ENCODE data around the gene RIPOR2.
"Not testable (repeated sequence)": the region's sequence is repeated elsewhere in the genome, so short reads cannot be mapped to it uniquely, and the experiment has no call there.

Gene RIPOR2

DNA sequence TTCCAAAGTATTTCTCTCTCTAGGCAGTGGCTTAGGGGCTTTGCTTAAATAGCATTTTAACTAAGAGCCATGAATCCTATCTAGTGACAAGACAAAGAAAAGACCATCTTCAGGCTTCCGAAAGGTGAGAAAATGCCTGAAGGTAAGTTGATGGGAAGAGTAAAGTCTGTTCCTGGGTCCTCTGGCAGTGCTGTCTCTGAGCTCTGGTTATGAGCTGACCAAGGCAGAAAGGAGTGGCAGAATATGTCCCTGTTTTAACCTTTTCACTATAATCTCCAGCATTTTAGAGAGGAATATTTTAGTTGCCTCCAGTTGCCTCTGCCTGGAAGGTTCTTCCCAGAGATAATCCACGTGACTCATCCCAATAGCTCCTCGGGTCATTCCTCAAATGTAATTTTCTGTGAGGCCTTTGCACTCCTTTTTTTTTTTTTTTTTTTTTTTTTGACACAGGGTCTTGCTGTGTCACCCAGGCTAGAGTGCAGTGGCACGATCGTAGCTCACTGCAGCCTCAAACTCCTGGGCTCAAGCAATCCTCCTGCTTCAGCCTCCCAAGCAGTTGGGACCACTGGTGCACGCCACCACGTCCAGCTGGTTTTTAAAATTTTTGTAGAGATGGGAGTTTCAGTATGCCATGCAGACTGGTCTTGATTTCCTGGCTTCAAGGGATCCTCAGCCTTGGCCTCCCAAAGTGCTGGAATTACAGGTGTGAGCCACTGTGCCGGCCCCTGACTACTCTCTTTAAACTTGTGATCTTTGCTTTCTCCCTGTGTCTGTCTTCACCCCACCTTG lies 133.3 kb downstream of the RIPOR2 start:
- no peak for DNase-seq (ENCODE audit: low spot score)

DNA sequence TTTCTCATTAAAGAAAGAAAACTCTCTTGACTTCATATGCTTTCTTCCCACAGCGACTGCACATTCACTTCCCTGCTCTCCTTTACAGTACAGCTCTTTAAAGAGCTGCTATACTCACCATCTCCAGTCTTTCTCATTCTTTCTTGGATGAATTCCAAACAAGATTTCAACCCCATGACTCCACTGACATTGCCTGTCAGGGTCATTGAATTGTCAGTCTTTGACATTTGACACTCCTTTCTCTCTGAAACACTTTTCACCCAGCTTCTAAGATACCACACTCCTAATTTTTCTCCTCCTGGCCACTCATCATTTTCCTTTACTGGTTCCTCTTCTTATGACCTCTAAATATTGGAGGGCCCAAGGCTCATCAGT lies 136.2 kb downstream of the RIPOR2 start:
- DNase-seq (ENCODE audit: low spot score) = no peak

DNA sequence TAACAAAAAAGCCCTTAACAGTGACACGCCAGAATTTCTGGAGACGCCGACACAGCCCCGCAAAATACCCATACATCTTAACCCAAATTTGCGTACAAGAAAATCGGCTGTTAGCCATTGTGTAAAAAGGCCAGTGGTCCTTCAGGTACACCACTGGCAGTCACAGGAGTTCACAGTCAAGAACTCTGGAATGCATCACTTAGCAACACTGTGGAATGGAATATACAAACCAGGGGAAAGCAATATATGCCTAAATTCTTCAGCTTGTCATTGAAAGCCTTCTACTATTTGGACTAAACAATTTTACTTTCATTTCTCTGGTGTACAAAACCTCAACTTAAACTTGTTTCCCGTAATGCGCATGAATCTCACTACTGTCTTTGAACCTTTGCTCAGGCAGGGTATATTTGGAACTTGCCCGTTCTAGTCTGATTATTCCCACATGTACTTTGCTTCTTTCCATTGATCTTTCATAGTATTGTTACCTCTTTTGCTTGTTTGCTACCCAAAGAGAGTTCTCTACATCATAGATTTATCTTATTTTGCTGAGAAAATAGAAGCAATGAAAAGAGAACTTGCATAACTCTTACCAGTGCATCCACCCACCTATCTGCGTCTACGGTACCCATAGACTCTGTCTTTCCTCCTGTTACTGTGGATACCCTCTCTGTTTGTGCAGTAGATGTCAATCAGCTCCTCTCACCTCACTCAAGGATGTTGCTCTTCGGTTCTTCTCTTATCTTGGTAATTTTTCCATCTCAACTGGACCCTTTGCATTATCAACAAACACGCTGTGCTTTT lies 136.8 kb downstream of the RIPOR2 start, which contains the start of gene ARMH2:
ARMH2 (minus strand) TSS at position 178 of the 801 bp plus-strand sequence; CDS start at position 118, 60 bp downstream.
- no peak for DNase-seq (ENCODE audit: low spot score)

DNA sequence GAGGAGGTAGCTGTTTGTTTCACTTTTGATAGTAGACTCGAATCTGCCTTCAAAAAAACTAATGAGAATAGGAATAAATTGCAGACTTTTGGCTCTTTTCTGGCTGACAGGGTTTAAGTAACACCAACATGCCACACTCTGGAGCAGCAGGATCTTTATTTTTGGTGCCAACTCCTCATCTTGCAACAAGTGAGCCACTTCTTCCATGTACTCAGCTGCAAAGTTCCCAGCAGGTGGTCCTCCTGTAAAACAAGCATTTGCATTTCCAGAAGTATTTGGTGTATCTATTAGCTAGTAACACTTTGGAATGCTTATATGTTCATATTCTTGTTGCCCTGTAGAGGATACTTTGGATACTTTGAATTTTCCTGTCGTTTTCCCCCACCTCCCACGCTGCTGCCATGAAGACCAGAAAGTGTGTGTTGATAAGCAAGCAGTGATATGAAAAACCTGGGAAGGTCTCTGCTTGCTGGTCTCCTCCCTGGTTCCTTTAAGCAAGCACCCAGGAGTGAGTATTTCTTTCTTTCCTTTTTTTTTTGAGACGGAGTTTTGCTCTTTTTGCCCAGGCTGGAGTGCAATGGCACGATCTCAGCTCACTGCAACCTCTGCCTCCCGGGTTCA lies 138.1 kb downstream of the RIPOR2 start:
- DNase-seq (ENCODE audit: low spot score) = no peak

DNA sequence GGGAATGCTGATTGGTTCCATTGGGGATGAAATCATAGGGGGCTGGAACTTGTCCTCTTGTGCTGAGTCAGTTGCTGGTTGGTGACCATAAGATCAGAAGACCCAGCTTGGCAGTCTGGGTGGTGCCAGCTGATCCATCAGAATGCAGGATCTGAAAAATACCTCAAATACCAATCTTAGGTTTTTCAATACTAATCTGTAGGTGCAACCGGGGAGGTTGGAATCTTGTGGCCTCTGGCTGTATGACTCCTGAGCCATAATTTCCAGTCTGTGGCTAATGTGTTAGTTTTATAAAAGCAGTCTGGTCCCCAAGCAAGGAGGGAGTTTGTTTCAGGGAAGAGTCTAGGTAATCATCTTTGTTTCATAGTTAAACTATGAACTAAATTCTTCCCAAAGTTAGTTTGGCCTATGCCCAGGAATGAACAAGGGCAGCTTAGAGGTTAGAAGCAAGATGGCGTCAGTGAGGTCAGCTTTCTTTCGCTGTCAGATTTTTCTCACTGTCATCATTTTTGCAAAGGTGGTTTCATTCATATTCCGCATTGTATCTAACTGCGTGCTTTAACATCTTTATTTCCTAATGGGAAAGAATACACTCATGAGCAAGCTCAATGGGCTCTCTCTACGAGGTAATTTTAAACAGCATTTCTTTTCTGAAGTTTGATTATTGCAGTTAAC lies 139.0 kb downstream of the RIPOR2 start:
- DNase-seq (ENCODE audit: low spot score) = no peak

DNA sequence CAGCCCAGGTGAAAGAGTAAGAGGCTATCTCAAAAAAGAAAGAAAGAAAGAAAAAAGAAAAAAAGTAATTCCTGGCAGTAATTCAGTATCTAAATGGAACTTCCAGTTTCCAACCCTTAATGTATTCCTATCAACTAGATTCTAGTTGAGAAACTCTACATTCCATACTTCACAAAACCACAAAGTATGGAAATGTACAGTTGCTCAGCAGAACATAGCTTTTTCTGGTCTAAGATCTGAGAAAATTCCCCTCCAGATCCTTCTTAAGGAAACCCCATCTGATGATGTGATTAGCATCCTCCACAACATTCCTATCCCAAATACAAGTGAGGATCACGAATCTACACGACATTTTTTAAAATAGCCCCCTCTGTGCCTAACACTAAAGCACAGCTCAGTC lies 140.7 kb downstream of the RIPOR2 start:
- no peak for DNase-seq (ENCODE audit: low spot score)

DNA sequence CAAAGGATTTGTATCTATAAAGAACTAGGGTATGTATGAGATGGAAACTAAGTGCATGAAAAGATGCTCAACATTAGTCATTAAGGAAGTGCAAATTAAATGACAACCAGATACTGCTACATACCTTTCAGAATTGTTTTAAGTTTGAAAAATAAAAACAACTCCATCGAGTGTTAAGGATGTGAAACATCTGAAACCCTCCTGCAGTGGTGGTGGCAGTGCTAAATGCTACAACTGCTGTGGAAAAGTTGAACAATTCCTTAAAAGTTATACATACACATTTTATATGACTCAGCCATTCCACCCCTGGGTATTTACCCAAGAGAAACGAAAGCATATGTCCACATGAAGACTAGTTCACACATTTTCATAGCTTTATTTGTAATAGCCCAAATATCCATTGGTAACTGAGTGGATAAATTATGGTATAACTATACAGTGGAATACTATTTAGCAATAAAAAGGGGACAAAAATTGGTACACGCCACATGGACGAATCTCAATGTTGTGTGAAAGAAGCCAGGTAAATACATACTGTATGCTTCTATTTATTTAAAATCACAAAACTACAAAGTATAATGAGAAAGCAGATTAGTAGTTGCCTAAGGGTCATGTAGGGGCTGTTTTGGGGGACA lies 147.6 kb downstream of the RIPOR2 start:
- DNase-seq (ENCODE audit: low spot score) = no peak

DNA sequence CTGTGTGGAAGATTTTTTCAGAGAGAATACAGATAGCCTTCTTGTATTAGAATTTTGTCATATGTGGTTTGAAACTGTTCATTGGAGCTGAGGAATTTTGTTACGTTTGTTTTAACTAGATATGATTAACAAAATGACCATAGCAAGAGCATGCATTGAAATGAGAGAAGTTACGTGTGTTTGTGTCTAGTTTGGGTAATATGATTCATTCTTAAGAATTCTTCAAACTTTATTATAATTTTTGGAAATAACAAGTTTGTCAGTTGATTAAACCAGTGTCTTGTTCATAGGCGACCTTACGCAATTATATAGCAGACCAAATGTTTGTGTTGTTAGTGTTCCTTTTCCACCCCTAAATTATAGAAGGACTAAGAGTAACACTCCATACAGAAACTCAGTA lies 155.6 kb downstream of the RIPOR2 start:
- DNase-seq (ENCODE audit: low spot score) = no peak

DNA sequence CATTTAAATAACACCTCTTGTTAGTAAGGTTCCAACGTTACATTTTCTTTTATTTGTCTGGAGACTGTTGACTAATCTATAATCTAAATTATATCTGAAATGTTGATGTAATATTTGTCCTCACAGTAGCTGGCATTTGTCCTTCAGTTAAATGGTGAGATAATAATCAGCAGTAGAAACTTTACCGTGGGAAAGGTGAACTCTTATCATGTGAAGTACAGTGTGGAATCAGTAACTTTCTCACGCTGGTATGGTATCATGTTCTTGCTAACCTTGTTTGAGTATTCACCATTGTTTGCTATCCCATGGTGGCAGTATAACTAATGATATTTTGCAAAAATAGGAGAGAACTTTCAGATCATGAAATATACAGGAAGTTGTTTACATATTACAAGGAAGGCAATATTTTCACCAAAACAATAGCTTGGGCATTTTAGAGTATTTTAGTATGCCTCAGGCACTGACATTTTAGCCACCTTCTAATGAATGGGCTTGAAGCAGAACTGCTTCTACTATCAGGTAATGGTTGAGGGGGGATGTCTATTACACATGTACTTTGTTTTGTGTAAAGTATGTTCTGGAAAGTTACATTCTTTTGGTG lies 156.2 kb downstream of the RIPOR2 start:
- no peak for DNase-seq (ENCODE audit: low spot score)

DNA sequence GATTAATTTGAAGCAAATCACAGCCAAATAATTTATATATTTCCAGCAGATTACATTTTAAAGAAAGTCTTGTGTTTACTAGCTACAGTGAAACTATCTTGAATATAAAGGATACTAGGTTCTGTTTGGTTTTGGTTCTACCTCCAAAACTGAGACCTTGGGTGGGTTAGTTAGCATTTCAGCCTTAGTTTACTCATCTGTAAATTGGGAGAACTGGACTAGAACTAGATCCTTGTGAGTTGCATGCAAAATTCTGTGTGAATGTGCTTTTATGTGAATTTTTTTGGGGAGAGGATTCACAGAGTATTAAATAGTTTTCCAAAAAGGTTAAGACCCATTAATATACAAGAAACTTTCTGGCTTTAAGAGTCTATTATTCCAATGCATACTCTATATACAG lies 156.9 kb downstream of the RIPOR2 start:
- DNase-seq (ENCODE audit: low spot score) = no peak

DNA sequence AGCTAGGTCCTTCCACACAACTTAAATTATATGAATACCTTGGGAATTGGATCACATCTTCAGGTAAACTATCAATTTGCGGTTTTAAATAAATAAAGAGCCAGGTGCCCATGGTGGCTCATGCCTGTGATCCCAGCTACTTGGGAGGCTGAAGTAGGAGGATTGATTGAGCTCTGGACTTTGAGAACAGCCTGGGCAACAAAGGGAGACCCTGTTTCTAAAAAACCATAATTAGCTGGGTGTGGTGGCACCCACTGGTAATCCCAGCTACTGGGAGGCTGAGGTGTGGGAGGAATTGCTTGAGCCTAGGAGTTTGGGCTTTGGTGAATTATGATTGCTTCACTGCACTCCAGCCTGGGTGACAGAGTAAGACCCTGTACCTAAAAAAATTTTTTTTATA lies 157.6 kb downstream of the RIPOR2 start:
- DNase-seq (ENCODE audit: low spot score) = no peak

DNA sequence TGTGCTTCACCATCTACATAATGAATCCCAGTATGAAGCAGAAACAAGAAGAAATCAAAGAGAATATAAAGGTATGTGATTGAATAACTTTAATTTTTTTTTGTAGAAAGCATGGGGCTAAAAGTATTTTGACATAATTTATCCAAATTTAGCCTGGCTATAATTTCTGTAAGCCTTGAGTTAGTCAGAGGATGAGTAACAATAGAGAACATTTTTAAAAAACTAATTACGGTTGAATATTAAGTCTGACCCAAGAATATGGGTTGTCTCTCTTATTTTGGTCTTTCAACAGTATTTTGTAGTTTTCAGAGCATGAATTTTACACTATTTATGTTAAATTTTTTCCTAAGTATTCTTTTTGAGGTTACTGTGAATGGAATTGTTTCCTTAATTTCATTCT lies 158.5 kb downstream of the RIPOR2 start:
- no peak for DNase-seq (ENCODE audit: low spot score)

DNA sequence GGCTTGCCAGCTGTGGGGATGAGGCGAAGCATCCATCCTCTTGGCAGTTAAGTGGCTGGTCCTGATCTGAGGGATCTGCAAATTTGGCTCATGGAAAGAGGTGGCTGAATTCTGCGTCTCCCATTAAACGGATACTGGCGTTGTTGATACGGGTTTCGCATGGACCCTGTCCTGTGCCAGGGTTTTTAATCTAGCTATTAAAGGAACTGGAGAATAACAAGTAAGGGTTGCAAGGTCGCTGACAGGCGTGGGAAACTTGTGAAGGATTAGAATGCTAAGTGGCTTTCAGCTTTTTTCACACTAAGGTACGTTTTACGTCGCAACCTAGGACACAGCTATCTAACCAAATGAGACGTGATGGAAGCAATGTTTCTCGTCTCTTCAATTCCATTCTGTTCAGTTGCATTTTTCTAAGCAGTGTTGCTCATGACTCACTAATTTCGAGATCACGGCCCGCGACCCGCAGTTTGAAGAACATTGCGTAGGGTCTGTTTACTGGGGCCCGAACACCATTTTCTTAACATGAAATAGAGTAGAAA lies 160.2 kb downstream of the RIPOR2 start:
- no peak for DNase-seq (ENCODE audit: low spot score)

DNA sequence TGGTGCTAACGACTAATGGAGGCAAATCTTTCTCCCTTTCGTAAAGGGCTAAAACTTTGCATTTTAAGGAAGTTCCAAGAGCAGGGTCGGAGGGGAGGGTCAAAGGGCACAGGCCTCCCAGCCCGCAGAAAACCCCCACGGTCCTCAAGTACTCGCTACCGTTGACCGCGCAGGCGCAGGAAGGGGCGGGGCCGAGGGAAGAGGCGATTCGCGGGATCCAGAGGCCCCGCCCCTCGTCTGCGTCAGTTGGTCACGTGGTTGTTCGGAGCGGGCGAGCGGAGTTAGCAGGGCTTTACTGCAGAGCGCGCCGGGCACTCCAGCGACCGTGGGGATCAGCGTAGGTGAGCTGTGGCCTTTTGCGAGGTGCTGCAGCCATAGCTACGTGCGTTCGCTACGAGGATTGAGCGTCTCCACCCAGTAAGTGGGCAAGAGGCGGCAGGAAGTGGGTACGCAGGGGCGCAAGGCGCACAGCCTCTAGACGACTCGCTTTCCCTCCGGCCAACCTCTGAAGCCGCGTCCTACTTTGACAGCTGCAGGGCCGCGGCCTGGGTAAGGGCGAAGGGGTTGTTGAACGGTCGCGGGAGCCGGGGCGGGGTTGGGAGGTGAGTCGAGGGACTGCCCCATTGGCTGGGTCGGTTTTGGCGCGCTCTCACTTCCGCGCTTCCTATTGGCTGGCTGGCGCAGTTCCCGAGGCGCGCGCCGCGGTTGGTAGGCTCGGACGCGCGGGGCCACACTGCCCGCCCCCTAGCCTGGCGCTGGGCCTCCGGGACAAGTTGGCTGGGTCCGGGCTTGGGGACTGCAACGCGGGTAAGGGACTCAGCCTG lies 160.9 kb downstream of the RIPOR2 start, which contains the start of gene GMNN:
GMNN (plus strand) TSS at position 242 of the 824 bp plus-strand sequence. CDS start 2,310 bp downstream, outside the sequence.
- peak; percentile 96 for DNase-seq (ENCODE audit: low spot score)

DNA sequence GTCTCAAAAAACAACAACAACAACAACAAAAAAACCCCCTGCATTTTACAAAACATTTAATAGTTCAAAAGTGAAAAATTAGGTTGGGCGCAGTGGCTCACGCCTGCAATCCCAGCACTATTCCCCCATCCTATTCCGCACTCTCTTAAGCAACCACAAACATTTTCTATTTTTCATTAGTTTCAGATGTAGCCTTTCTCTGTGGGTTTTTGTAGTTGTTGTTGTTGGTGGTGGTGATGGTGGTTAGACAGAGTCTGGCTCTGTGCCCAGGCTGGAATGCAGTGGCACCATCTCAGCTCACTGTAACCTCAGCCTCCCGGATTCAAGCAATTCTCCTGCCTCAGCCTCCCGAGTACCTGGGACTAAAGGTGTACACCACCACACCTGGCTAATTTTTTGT lies 167.4 kb downstream of the RIPOR2 start:
- no peak for DNase-seq (ENCODE audit: low spot score)

DNA sequence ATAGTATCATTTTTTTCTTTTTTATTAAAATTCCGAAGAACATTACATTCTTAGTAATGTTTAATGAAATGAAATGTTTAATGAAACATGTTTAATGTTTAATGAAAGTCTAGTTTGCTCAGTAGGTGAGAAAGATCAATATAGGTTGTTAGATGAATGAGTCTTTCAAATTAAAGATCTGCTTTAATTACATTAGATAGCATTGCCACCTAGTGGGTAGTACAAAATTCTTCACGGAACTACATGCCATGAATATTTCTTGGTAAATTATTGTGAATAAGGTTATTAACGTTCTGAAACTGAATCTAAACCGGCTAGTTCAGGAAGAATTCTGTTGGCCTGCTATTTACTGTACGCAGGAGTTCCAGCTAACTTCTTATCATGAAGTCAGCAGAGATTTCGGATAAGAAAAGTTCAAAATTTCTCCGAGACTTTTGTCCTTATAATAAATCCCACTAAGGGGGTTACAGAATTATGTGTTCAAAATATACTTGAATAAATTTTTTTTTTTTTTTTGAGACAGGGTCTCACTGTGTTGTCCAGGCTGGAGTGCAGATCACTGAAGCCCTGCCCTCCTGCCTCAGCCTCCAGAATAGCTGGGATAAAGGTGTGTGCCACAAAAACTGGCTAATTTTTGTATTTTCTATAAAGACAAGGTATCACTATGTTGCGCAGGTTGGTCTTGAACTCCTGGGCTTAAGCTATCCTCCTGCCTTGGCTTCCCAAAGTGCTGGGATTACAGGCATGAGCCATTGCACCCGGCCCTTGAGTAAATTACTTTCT lies 168.9 kb downstream of the RIPOR2 start:
- peak; percentile 31 for DNase-seq (ENCODE audit: low spot score)

DNA sequence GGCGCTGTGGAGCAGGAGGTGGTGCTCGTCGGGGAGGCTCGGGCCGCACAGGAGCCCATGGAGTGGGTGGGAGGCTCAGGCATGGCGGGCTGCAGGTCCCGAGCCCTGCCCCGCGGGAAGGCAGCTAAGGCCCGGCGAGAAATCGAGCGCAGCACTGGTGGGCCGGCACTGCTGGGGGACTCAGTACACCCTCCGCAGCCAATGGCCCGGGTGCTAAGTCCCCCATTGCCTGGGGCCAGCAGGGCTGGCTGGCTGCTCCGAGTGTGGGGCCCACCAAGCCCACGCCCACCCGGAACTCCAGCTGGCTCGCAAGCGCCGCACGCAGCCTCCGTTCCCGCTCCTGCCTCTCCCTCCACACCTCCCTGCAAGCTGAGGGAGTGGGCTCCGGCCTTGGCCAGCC lies 169.8 kb downstream of the RIPOR2 start:
- DNase-seq (ENCODE audit: low spot score) = not testable (repeated sequence)

DNA sequence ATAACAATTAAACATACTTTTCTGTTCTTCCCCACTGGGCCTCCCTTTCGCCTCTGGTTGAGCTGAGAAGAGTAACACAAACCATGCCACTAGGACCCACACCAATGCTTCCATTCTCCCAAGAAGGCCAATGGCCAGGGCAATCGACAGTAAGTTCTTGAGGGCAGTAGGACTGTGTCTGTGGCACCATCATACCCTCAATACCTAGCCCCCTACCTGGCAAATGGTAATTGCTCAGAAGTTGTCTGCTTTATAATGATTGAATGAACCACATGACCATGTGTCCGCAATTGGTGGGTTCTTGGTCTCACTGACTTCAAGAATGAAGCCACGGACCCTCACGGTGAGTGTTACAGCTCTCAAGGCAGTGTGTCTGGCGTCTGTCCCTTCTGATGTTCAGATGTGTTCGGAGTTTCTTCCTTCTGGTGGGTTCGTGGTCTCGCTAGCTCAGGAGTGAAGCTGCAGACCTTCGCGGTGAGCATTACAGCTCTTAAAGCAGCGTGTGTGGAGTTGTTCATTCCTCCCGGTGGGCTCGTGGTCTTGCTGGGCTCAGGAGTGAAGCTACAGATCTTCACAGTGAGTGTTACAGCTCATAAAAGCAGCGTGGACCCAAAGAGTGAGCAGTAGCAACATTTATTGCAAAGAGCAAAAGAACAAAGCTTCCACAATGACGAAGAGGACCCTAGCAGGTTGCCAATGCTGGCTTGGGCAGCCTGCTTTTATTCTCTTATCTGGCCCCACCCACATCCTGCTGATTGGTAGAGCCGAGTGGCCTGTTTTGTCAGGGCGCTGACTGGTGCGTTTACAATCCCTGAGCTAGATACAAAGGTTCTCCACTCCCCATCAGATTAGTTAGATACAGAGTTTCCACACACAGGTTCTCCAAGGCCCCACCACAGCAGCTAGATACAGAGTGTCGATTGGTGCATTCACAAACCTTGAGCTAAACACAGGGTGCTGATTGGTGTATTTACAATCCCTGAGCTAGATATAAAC lies 170.6 kb downstream of the RIPOR2 start:
- DNase-seq (ENCODE audit: low spot score) = not testable (repeated sequence)

Measured in CD4-positive, alpha-beta T cell treated with Interleukin-6 at 100 ng/mL for 8 hours (primary cell).